ENCODE results near the gene PHGDH. TPM values are rescaled to one million over a fixed set of nuclear protein-coding genes. Genes with fewer than 3 reads are reported as not detected.
A peak's percentile ranks its signal among the peaks of the same experiment; 100 is the strongest.
"Not testable (repeated sequence)": the region's sequence is repeated elsewhere in the genome, so short reads cannot be mapped to it uniquely, and the experiment has no call there.

Gene PHGDH
- total RNA-seq, 4 donors from 2014 or later: 16.7 to 34.9 (median 26.4) TPM

- peaks cover 0 to 11% (median 3%) of the 10 kb centered on the region in 3 donors for H3K4me1 ChIP-seq
- no peaks in the 10 kb centered on the region for H3K27me3 ChIP-seq
- TF ChIP-seq CTCF (IDR thresholded peaks at IDR 0.05) (no peak), POLR2A (IDR thresholded peaks at IDR 0.05) (no peak), EP300 (IDR thresholded peaks at IDR 0.05) (no peak), POLR2AphosphoS5 (IDR thresholded peaks at IDR 0.05) (no peak)
- H3K4me3 ChIP-seq: no peak overlapping the region
- H3K27ac ChIP-seq: no peak overlapping the region
- H3K36me3 ChIP-seq: no peaks in the 10 kb centered on the region
- no peak for ATAC-seq
- 76 to 89% methylated on average over 3 to 6 of the region's 6 CpGs for WGBS, 2 donors (ENCODE audit: low coverage in 1 of 2)
- no peaks in the 10 kb centered on the region for H3K9me3 ChIP-seq
These were observed 71.8 kb downstream of the PHGDH start for GRCh38 chr1:119783354-119784185.

- Histone ChIP-seq H3K4me3 (no peak overlapping the region), H3K27me3 (no peaks in the 10 kb centered on the region), H3K36me3 (no peaks in the 10 kb centered on the region), H3K4me1 (peaks cover 0 to 11% (median 3%) of the 10 kb centered on the region in 3 donors), H3K27ac (no peak overlapping the region), H3K9me3 (no peaks in the 10 kb centered on the region)
- peak; percentile 89 for ATAC-seq
- 24 to 56% methylated on average over 2 to 3 of the region's 3 CpGs for WGBS, 2 donors (ENCODE audit: low coverage in 1 of 2)
- no peak for TF ChIP-seq POLR2AphosphoS5 (IDR thresholded peaks at IDR 0.05)
- no peak for TF ChIP-seq EP300 (IDR thresholded peaks at IDR 0.05)
- TF ChIP-seq POLR2A (IDR thresholded peaks at IDR 0.05): no peak
- no peak for TF ChIP-seq CTCF (IDR thresholded peaks at IDR 0.05)
These were observed 72.6 kb downstream of the PHGDH start for GRCh38 chr1:119784191-119784781.

- H3K4me3 ChIP-seq, H3K27me3 ChIP-seq, H3K36me3 ChIP-seq, H3K27ac ChIP-seq, H3K9me3 ChIP-seq, ATAC-seq: not testable (repeated sequence)
- H3K4me1 ChIP-seq: peaks cover 0 to 11% (median 0%) of the 10 kb centered on the region in 3 donors
- WGBS, 2 donors (ENCODE audit: low coverage in 1 of 2): 61 to 81% methylated on average over 5 to 7 of the region's 7 CpGs
These were observed 74.3 kb downstream of the PHGDH start for GRCh38 chr1:119786046-119786445.

- not testable (repeated sequence) for H3K36me3 ChIP-seq, H3K4me3 ChIP-seq, H3K9me3 ChIP-seq, ATAC-seq, H3K27me3 ChIP-seq, H3K27ac ChIP-seq
- H3K4me1 ChIP-seq: peaks cover 0 to 11% (median 0%) of the 10 kb centered on the region in 3 donors
- 60 to 75% methylated on average over 1 to 4 of the region's 4 CpGs for WGBS, 2 donors (ENCODE audit: low coverage in 1 of 2)
These were observed 74.8 kb downstream of the PHGDH start for GRCh38 chr1:119786473-119787050.

- Histone ChIP-seq H3K36me3 (no peaks in the 10 kb centered on the region), H3K9me3 (no peaks in the 10 kb centered on the region), H3K4me3 (no peak overlapping the region), H3K27ac (no peak overlapping the region), H3K27me3 (no peaks in the 10 kb centered on the region), H3K4me1 (peaks cover 0 to 11% (median 0%) of the 10 kb centered on the region in 3 donors)
- ATAC-seq: no peak
- TF ChIP-seq POLR2AphosphoS5 (IDR thresholded peaks at IDR 0.05) (no peak), EP300 (IDR thresholded peaks at IDR 0.05) (no peak), CTCF (IDR thresholded peaks at IDR 0.05) (no peak), POLR2A (IDR thresholded peaks at IDR 0.05) (no peak)
- WGBS, 2 donors (ENCODE audit: low coverage in 1 of 2): 45 to 55% methylated on average over 2 of the region's 2 CpGs
These were observed 76.0 kb downstream of the PHGDH start for GRCh38 chr1:119787776-119788175.
